PFSK-1 (cell line): Measurements from ENCODE around the gene PRC1.

Experiments used
- TAF1 ChIP-seq: IDR thresholded peaks from 2 replicates; pipeline ENCODE4 v1.6.1; 2012; ENCODE audit warnings: low read length, control low read depth, borderline replicate concordance; ENCODE audit not compliant: insufficient read depth
- TF ChIP-seq, protein P1 (sequence below), 2 experiments: IDR thresholded peaks; 2 replicates each; pipeline versions ENCODE4 v1.6.1 to v1.8.0; 2011 to 2012; ENCODE audit warnings: low read depth in 2 of 2, low read length in 2 of 2, control low read depth in 1 of 2, inconsistent platforms in 1 of 2, mild to moderate bottlenecking in 1 of 2, moderate library complexity in 1 of 2; ENCODE audit not compliant: insufficient read depth in 1 of 2

DNA sequence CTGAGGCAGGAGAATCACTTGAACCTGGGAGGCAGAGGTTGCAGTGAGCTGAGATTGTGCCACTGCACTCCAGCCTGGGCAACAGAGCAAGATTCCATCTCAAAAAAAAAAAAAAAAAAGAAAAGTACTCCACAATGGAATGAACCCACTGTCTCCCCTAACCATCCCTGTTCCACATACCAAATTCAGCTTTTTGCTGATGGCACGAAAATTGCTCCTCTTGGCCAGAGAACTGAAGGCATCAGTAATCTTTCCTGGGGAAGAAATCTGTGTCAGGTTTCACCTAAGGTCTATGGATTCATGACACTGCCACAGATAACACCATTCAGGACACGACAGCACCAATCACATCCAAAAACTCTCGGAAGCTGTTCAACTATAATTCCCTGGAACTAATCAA is 6.9 kb upstream of the PRC1 start:
- TF ChIP-seq TAF1: no peak
- TF ChIP-seq, protein P1, sequence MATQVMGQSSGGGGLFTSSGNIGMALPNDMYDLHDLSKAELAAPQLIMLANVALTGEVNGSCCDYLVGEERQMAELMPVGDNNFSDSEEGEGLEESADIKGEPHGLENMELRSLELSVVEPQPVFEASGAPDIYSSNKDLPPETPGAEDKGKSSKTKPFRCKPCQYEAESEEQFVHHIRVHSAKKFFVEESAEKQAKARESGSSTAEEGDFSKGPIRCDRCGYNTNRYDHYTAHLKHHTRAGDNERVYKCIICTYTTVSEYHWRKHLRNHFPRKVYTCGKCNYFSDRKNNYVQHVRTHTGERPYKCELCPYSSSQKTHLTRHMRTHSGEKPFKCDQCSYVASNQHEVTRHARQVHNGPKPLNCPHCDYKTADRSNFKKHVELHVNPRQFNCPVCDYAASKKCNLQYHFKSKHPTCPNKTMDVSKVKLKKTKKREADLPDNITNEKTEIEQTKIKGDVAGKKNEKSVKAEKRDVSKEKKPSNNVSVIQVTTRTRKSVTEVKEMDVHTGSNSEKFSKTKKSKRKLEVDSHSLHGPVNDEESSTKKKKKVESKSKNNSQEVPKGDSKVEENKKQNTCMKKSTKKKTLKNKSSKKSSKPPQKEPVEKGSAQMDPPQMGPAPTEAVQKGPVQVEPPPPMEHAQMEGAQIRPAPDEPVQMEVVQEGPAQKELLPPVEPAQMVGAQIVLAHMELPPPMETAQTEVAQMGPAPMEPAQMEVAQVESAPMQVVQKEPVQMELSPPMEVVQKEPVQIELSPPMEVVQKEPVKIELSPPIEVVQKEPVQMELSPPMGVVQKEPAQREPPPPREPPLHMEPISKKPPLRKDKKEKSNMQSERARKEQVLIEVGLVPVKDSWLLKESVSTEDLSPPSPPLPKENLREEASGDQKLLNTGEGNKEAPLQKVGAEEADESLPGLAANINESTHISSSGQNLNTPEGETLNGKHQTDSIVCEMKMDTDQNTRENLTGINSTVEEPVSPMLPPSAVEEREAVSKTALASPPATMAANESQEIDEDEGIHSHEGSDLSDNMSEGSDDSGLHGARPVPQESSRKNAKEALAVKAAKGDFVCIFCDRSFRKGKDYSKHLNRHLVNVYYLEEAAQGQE (IDR thresholded peaks at IDR 0.05; ENCODE audit: insufficient read depth in 1 of 2, low read depth in 2 of 2, low read length in 2 of 2): no peak
